Measurements from ENCODE around the gene NEURL1. TPM values are rescaled to one million over a fixed set of nuclear protein-coding genes. Genes with fewer than 3 reads are reported as not detected.
"Not testable (repeated sequence)": the region's sequence is repeated elsewhere in the genome, so short reads cannot be mapped to it uniquely, and the experiment has no call there.

NEURL1 gene
- total RNA-seq, 1 experiment from 2014 or later = 4.8 TPM

- no peak for TF ChIP-seq EZH2 (IDR thresholded peaks at IDR 0.05; ENCODE audit: low read depth)
- no peak for TF ChIP-seq CTCF (conservative IDR thresholded peaks at IDR 0.05)
- no peak for DNase-seq
- no peaks in the 10 kb centered on the region for H4K20me1 ChIP-seq (ENCODE audit: insufficient read depth)
- H3K9me2 ChIP-seq (ENCODE audit: insufficient read depth) = no peaks in the 10 kb centered on the region
- BruUV-seq (replicated peaks) = no TSS peak
- peaks cover 33% of the 10 kb centered on the region for H3K4me1 ChIP-seq (replicated peaks; ENCODE audit: insufficient read depth)
- no peaks in the 10 kb centered on the region for H3K36me3 ChIP-seq (ENCODE audit: low read depth)
- intact Hi-C loops (cut with micrococcal nuclease; ENCODE audit: unreplicated experiment) = no loop called here
- H3K79me2 ChIP-seq (ENCODE audit: low read depth) = 0 out of 2 replicates have a peak, but pooled peaks cover 9% of the 10 kb centered on the region
- H3K9me3 ChIP-seq (ENCODE audit: insufficient read depth, low read depth) = peaks cover 4% of the 10 kb centered on the region; the same call in 1 of the 2 replicates
- ChIA-PET CTCF (no interaction called here), POLR2A (ENCODE audit: unreplicated experiment) (interaction anchor here (0.6 kb wide), 1 partner anchor 19 kb away, joined by 7 read pairs; no protein-coding TSS in a partner anchor)
- no peak overlapping the region for H3K4me2 ChIP-seq
- H3F3A ChIP-seq (ENCODE audit: insufficient read depth, low read depth) = peaks cover 24% of the 10 kb centered on the region; the same call in 1 of the 2 replicates
- no peak overlapping the region for H3K4me3 ChIP-seq
- no peaks in the 10 kb centered on the region for H3K27me3 ChIP-seq (ENCODE audit: insufficient read depth, low read depth)
- no peak overlapping the region for H2AFZ ChIP-seq
- peak overlapping the region; percentile 88; the same call in 1 of the 2 replicates for H3K27ac ChIP-seq
Measured at GRCh38 chr10:103523683-103524082, 30.2 kb downstream of the NEURL1 start.

GRCh38 chr10:103525901-103526300 lies 32.4 kb downstream of the NEURL1 start:
- POLR2A ChIA-PET (ENCODE audit: unreplicated experiment) = no interaction called here
- H3K27ac ChIP-seq = peak overlapping the region; percentile 100

GRCh38 chr10:103527476-103527875 lies 34.0 kb downstream of the NEURL1 start:
- H3K79me2 ChIP-seq (ENCODE audit: low read depth); H3K27me3 ChIP-seq (ENCODE audit: insufficient read depth, low read depth); intact Hi-C loops (cut with micrococcal nuclease; ENCODE audit: unreplicated experiment); POLR2A ChIA-PET (ENCODE audit: unreplicated experiment); H3K36me3 ChIP-seq (ENCODE audit: low read depth); BruUV-seq (replicated peaks); H4K20me1 ChIP-seq (ENCODE audit: insufficient read depth); H3K9me3 ChIP-seq (ENCODE audit: insufficient read depth, low read depth); H3K9me2 ChIP-seq (ENCODE audit: insufficient read depth); CTCF ChIA-PET; H2AFZ ChIP-seq: not testable (repeated sequence)
- H3K4me1 ChIP-seq (replicated peaks; ENCODE audit: insufficient read depth) = peaks cover 42% of the 10 kb centered on the region
- DNase-seq = peak; percentile 39 to 84
- H3F3A ChIP-seq (ENCODE audit: insufficient read depth, low read depth) = peaks cover 33% of the 10 kb centered on the region
- H3K4me2 ChIP-seq = peak overlapping the region; percentile 55; the same call in 1 of the 2 replicates
- H3K27ac ChIP-seq = peak overlapping the region; percentile 100
- H3K4me3 ChIP-seq = peak overlapping the region; percentile 19; the same call in 1 of the 2 replicates

More at GRCh38 chr10:103525901-103526300, 32.4 kb downstream of the NEURL1 start:
- BruUV-seq (replicated peaks) = no TSS peak
- no peak overlapping the region for H3K4me3 ChIP-seq
- TF ChIP-seq CTCF (conservative IDR thresholded peaks at IDR 0.05) (no peak), EZH2 (IDR thresholded peaks at IDR 0.05; ENCODE audit: low read depth) (no peak)
- intact Hi-C loops (cut with micrococcal nuclease; ENCODE audit: unreplicated experiment) = no loop called here
- CTCF ChIA-PET = no interaction called here
- no peak for DNase-seq
- H3K27me3 ChIP-seq (ENCODE audit: insufficient read depth, low read depth) = no peaks in the 10 kb centered on the region
- 0 out of 2 replicates have a peak, but pooled peaks cover 9% of the 10 kb centered on the region for H3K79me2 ChIP-seq (ENCODE audit: low read depth)
- H4K20me1 ChIP-seq (ENCODE audit: insufficient read depth) = no peaks in the 10 kb centered on the region
- peak overlapping the region; percentile 46; the same call in 1 of the 2 replicates for H3K4me2 ChIP-seq
- peaks cover 42% of the 10 kb centered on the region for H3K4me1 ChIP-seq (replicated peaks; ENCODE audit: insufficient read depth)
- no peaks in the 10 kb centered on the region for H3K36me3 ChIP-seq (ENCODE audit: low read depth)
- peaks cover 4% of the 10 kb centered on the region; the same call in 1 of the 2 replicates for H3K9me3 ChIP-seq (ENCODE audit: insufficient read depth, low read depth)
- H3K9me2 ChIP-seq (ENCODE audit: insufficient read depth) = no peaks in the 10 kb centered on the region
- 0 out of 2 replicates have a peak overlapping the region, but pooled peaks have one; percentile 18 for H2AFZ ChIP-seq
- H3F3A ChIP-seq (ENCODE audit: insufficient read depth, low read depth) = peaks cover 33% of the 10 kb centered on the region
